ENCODE data around the gene SHC4.

SHC4 gene

DNA sequence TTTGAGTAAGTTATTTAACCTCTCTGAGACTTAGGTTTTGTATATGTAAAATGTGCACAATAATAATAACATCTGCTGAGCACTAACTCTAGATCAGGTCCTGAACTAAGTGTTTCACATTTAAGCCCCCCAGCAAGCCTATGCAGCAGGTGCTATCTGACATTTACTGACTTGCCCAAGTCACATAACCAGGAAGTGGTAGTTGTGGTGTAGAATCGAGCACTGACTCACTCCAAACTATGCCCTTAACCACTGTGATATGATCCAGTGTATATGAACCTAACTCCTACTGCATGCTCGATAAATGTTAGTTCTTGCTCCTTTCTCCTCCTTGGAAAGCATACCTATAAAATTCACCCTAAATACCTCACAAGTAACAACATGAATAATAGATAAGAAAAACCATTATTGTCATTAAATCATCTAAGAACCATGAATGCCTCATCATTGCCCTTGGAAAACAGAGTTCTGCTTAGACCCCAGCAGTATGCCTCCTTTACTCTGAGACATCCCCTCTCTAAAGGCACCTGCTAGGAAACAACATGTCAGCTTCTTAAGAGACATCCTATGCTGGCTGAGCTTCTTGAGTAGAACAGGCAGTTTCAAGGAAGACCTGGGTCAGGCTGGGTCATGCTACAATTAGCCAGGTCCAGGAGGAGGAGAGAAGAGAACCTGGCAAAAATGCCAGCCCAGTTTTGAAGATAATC lies 3.0 kb upstream of the SHC4 start:
- DNase-seq: no peak

DNA sequence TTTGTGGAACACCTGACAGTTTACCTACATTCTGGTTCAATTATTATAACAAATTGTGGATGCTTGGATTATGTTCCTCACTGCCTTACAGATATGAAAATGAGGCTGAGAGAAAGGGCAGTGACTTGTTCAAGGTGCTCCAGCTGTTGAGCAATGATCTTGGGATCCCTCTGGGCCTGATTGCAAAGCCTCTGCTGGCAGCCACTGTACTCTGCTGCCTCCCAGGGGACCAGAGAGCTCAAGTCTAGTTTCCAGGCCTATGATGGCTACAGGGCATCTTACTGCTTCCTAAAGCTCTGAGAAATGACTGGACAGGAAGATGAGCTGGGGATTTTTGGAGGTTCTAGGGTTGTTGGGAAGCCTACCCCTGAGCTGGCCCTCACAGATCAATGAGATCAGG lies 2.3 kb upstream of the SHC4 start:
- DNase-seq: no peak

DNA sequence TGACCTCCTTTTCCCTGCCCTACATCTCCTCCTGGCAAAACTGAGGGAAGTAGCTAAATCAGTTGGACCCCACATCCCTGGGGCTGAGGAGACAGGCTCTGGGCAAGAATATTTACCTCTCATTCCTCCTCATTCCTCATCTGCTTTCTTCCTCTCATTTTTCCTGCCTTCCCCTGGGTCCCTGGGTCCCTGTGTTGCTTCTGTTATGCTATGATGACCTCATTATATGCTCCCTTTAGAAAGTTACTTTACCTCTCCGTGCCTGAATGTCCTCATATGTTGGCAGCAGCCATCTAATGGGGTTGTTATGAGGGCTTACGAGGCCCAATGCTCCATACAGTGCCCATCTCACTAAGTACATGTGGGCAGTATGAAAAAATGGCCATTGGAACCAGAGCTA lies 1.2 kb upstream of the SHC4 start:
- no peak for DNase-seq

DNA sequence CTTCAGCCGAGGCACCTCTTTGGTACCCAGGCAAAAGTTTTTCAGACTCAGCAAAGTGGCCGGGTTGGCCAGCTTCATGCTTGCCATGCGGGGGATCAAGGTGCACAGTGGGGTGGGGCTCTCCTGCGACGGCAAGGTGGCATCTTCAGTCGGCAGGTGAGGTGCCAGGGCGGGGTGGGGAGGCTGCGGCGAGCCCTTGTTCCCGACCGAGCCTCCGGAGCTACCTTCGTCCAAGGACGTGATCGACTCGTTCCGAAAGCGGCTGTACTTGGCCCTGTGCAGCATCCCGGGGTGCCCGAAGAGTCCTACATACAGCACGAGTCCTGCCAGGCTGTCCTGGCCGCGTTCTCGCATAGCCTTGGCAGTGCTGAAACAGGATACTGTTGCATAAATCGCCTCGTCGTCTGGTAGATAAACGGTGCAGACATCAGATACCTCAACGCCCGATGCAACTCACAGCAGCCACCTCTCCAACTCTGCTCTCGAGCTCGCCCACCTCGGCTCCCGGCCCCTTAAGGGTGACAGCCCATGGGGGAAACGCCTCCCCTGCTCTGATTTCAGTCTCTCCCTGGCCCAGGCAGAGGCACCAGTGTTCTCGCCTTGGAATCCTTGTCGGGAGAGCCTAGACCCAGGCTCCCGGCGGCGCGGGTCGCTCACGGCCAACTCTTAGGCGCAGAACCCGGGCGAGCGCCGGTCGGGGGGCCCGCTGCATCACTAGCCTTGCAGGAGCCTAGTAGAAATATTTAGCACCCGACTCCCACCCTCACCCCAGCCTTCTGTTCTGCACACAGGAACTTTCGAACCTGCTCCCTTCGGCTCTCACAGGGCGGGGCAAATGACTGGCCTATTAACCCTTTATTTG lies 826 bp downstream of the SHC4 start:
- DNase-seq: no peak

DNA sequence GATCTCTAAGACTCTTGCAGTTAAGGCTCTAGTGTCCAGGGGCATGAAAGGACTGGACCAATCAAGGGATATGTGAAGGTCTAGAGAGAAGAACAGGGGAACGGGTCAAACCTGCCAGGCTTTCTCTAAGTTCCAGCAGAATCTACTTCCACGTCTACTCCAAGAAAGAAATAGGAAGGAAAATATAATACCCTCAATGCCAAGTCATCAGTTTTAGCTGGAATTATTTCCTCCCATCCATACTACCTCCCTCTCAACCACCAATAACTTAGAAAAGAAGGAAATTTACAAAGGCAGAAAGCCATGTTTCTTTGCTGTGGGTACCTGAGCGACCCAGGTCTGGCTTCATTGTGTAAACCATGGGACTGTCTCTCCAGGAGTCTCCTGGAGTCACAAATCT lies 7.8 kb downstream of the SHC4 start:
- no peak for DNase-seq

DNA sequence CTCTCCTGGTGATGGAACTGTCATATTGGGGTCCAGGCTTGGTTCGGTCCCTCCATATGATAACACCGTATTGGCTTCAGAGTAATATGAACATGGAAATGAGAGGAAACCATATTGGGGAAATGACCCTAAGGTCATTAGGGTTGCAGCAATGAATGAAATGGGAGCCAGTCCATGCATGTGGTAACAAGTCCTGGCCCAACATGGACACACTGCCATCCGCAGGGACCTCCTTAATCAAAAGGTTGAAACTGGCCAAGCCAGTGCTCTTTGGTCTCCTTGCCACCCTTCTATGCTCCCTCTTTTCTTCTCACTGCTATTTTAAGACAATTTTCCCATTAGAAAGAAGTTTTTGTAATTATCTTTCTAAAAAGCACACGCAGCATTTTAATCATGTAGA lies 8.3 kb downstream of the SHC4 start:
- DNase-seq: no peak

DNA sequence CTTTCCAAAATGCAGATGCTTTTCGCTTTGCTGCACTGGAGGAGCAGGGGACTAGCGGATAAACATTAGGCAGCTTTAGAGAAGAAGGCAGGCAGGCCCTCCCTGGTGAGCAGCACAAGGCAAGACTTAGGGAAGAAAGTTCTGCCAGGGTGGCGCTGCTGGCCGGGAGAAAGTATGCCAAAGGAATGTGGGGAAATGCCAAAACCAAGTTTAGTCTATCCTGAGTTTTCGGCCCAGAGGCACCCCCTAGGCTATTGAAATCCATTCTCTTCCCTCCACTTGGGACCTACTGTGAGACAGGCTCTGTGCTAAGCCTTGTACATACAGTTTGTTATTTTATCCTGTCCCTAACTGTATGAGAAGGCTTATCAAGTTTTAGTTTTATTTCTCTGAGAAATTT lies 9.2 kb downstream of the SHC4 start:
- no peak for DNase-seq

DNA sequence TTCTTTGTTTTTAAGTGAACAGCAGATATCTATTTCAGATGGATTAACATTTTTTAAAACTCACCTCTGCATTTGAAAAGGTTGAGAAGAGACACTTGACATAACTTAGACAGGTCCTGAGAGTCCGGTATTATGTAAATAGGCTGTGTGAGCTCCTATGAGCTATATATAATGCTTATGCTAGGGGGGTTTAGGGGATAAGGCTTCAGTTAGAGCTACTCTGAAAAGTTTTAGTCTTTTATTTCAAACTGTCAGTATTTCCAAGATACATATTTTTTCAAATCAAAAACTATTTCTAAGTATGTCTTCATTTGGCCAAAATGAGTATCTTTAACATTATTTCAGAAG lies 16.9 kb downstream of the SHC4 start:
- no peak for DNase-seq

DNA sequence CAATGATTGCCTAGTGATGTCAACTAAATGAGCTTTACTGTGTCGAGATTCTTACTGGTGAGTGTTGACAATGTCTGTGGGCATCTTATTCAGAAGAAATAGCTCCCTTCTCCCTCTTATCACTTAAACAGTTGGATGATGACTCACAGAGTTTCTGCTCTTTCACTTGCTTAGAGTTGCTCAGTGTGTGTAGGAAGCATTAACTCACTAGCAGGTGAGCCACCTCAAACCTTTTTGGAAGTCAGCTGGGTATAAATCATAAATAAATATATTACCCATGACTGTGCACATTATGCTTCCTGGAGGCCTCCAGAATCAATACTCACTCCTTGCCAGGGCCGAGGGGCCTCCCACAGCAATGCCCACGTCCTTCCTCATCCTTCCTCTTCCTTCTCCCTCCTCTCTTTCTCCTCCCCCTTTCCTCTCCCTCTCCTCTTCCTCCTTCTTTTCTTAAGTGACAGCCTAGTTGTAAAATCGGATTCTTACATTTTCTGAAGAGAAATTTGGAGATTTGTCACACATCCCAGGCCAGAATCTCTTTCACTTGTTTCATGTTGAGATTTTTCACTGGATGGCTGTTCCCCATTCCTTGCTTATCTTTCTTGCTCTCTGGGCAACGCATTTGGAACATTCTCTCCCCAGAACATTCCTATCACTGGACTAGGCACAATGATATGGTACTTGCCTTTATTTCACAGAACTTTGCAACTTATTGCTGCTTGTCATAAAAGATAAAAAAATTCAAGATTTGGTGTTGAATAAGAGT lies 17.5 kb downstream of the SHC4 start:
- no peak for DNase-seq

DNA sequence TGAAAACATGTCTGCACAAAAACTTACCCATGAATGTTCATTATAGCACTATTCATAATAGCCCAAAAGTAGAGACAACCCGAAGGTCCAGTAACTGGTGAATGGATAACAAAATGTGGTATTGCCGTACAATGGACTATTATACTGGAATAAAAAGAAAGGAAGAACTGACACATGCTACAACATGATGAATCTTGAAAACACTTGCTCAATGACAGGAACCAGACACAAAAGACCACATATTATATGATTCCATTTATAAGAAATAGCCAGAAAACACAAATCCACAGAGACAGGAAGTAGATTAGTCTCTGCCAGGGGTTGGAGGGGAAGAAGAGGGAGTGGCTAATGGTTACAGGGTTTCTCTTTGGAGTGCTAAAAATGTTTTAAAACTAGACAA lies 18.3 kb downstream of the SHC4 start:
- DNase-seq: no peak

DNA sequence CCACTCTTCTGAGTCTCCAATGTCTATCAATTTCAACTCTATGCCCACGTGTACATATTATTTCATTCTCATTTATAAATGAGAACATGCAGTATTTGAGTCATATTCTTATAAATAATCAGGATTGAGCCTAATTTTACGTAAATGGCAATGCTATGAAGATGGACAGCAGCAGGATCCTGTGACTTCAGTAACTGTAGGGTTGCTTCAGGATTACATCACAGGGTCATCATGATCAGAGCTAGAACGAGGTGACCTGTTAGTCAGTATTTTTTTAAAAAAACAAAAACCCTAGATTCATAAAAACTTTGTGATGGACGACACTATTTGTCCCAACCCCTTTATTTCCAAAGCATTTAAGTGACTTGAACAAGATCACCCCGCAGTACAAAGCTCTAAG lies 21.8 kb downstream of the SHC4 start:
- DNase-seq: no peak

DNA sequence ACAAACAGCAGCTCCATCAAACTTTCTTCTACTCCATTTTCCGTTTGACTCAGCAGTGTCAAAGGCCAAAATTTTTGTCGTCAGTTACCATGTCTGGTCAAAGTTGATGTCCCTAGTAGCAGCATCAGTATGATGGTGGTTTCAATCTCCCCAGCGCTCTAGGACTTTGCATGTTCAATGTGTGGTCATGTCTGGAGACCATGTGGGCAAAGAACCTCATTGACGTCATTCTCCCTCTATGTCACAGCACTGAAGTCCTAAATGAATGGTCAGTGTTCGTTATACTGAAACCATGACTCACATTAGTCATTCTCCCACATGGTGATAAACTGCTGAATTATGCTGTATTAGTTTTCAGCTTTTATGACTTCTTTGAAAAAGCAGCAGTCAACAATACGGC lies 23.2 kb downstream of the SHC4 start:
- DNase-seq: no peak

DNA sequence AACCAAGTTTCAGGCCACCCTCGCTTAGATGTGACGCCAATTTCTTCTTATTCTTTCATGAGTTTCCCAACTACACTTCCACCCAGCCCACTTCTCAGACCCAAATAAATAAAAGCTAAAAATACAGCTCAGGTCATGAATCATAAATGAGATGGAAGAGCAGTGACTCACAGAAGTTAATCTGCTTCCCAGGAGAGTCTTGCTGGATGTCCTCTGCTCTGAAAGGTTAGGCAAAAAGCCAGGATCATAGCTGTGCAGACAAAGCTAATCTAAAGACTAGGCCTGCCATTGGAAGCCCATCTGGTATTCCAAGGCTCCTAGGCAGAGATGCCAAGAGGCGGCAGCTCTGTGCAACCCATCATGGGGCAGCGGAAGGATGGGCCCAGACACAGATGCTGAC lies 24.1 kb downstream of the SHC4 start:
- no peak for DNase-seq

DNA sequence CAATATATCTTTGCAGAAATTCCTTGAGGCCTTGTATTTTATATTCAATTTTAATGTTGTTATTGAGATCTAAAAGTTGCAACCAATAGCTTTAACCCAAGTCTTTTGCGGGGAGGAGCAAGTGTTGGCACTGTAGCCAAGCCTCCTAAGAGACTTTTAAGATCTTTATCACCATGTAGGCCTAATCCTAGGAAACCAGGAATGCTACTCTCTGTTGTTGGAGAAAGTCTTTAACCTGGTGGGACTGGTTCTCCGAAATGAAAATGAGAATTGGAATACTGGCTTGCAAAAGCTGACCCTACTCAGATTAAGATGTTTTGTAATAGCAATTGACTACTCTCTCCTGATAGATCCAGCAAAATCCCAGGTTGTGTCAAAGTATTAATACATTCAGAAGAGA lies 25.8 kb downstream of the SHC4 start:
- no peak for DNase-seq

DNA sequence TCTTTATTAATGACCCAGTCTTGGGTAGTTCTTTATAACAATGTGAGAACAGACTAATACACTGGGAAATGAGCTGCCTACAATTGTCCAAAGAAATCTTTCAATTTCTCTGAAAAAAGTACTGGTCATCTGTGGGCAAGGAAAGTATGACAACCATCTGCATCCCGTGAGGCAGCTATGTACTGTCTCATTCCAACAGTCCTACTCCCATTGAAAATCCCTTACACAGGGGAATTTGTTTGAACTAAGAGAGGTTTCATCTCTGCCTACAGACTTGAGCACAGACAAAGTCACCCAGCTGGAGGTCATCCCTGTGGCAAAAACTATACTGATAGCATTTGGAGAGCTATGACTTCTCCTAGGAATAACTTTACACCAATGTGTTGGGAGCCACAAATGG lies 27.1 kb downstream of the SHC4 start:
- DNase-seq: no peak

DNA sequence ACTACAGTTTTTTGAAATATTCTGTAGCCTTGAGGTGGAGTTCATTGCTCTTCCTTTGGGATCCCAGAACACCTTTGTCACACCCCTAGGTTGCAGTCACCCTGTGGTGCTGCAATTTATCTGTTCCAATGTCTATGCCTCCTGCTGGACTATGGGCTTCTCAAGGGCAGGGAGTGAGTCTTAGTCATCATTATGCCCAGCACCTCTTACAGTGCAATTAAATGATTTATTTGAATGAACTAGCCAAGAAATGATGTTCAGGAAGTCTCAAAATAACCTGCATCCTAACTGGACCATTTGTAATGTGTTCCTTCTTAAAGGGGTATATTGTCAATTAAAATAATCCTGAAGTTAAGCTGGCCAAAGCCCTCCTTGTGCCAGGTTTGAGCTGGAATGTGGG lies 28.5 kb downstream of the SHC4 start:
- no peak for DNase-seq

DNA sequence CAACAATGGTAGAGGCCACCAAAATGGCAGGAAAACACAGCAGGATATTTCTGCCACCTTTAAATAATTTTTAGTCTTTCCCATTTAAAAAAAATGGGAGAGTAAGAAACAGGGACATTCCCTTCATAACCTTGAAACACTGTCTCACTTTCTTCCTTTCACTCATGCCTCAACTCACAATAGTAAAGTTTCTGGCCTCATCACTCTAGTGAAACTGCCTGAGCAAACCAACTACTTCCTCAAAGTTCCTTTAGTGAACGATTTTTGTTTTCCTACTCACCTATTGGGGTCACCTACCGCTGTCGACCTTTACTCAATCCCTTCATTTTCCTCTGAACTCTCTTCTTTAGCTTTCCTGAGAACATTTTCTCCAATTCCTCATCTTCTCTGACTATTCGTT lies 33.0 kb downstream of the SHC4 start:
- no peak for DNase-seq

DNA sequence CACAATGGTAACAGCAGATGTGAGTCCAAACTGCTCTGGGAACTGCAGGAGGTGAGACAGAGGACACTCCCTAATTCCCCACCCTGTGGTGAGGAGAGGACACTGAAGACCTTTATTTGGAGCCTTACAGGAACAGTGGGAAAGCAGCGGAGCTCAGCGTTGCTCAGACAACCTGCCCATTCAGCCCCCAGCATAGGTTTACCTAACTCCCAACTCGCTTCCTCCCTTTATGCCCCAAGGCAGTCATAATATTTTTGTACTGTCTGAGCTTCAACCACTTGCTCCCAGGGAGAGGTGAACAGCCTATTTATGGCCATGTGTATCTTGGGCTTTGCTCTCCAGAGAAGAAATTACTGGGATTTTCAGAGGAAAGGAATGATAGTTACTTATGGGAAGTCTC lies 34.1 kb downstream of the SHC4 start:
- DNase-seq: no peak

DNA sequence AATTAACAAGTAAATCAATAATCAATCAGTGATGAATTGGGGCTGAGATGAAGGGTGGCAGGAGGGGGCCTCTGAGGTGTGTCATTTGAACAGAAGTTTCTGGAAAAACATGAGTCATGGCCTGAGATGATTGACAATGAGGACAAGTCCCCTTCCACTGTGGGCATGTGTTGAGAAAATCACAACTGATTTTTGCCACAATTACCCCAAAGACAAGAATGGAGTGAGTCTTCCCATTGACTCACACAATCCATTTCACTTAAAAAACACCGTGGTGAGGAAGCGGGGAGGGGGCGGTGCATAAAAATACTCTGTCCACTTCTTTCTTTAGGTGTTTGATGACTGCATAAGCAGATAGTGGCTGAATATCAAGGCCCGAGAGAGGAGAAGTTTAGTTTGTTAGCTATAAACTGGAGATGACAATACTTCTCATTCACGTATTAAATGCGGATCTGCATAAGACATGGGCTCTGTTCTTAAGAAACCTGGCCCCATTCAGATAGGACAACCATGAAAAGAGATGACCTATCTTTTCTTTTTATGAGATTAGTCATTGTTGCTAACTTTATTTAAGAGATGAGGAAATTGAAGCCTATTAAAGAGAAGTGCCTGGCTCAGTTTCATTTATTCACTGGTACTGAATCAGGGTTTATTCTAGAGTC lies 34.7 kb downstream of the SHC4 start:
- no peak for DNase-seq

DNA sequence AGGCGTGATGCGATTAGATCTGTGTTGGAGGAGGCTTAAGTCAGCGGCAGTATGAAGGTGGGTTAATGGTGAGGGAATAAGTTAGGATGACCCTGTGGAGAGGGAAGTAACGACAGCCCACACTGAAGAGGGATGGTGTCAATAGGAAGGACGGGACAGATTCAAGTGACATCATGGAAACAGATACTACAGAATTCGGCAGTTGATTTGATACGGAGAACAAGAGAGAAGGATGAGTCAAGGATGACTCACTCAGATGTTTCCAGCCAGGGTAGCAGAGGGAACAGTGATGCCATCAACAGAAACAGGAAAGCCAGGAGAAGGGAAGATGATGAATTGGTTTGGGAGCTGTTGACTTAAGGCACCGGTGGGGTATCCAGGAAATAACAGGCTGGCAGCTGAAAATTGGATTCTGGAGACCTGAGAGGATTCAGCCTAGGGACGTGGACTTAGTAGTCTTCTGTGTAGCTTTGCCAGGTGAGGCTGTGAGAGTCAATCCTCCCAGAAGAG lies 38.0 kb downstream of the SHC4 start:
- DNase-seq: no peak

DNA sequence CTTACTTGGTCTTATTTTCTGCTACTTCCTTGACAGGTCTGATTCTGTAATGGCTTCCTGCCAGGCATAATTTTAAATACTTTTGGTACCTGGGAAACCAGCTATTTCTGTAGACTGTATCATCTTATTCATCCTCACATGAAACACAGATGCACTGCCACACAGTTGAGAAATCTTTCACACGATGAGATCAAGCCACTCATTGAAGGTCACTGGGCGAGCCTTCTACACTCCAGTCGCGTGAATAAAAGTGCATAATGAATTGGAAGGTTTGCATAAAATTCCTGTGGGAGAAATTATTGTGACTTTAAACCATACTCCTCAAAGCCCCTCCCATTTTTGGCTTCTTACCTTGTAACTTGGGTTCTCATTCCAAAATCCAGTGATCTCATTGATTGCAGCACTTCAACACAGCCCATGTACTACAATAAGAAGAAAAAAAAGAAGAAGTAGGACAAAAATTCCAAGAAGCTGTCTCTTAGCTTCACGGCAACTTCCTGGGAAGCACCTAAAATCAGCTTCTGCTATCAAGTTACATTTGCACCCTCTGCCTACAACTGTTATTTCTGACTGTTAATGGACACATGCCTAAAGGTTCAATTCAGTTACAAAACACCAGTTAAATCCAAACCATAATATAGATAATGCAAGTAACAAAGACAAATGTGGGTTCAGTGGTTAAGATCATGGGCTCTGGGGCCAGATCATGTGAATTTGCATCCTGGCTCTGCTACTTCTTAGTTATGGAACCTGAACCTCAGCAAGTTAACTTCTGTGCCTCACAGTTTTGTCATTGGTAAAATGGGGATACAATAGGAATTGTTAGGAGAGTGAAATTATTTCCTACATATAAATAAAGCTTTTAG lies 39.0 kb downstream of the SHC4 start:
- DNase-seq: no peak

DNA sequence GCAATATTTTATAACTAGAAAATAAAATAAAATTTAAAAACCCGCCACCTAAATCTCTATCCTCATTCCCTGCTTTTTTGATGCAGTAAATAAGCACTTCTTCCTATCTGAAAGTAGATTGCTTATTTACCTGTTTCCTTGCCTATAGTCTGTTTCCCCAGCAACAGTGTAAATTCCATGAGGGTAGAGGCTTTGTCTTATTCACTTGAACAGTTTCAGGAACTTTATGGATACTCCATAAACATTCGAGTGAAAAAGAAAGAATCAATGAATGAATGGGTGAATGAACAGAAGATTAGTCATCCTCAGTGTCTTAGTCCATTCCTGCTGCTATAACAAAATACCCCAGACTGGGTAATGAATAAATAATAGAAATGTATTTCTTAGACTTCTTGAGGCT lies 41.7 kb downstream of the SHC4 start:
- DNase-seq: no peak
